HG03095 (cell line): ENCODE results near the gene PTPRK.

ENCODE experiments used
- ATAC-seq: cut with Tn5 transposase; IDR thresholded peaks from one replicate; pipeline ENCODE4 v1.9.1; 2021; ENCODE audit warnings: moderate library complexity; ENCODE audit not compliant: unreplicated experiment

PTPRK gene

DNA sequence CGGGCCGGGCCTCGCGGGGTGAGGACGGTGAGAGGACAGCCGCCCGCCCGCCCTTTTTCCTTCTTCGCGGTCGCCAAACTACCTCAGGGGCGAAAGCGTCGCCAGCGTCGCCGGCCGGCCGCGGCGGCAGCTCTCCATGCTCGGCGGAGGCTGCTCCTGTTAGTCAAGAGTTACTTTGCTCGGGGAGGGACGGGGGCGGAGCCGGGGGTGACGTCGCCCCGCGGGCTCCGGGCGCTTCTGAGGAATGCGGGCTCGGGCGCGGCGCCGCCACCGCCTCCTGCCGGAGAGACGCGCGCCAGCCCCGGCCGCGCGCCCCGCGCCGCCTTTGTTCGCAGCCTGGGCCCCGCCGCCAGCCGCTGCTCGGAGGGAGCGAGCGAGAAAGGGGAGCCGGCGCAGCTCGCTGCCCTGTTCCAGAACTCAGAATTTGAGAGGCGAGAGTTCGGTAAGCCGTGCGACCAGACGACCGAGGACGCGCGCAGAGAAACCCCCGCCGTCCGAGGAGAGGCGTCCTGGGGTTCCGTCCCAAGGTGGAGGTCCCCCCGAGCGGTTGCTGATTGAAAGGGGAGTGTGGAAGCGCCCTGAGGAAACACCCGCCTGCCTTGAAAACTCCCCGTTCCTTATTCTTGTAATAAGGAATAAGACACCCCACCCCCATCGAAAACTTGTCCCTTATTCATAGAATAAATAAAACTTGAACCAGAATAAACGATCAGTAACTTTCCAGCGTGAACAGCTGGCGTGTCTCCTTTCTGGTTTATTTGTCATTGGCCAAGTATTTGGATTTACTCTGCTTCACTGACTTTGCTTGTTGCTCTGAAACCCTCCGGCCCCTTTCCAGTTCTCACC is at the start of gene PTPRK:
TSS of gene PTPRK (minus strand) at position 164 of the 846 bp plus-strand sequence. CDS start 241 bp downstream, outside the sequence.
- ATAC-seq, result peak; percentile 90

GRCh38 chr6:128567029-128567428 is 46.6 kb upstream of the PTPRK start:
- no peak for ATAC-seq

- no peak for ATAC-seq
These were observed 40.6 kb upstream of the PTPRK start for GRCh38 chr6:128560966-128561365.

DNA sequence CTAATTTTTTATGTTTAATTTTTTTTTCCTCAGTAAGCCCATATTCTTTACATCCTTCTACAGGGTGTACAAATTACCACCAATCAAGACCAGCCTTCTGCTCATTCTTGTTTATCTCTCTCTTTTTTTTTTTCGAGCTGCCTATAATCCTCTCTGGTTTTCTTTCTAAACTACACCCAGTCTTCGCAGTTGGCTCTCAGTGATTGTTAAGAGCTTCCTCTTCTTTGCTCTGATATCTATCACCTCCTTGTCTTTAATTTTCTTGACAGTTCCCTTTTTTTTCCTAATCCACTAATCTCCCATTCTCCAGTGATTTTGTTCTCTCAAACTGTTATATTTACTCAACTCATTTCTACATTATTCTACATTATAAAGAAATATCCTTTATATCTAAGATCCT is 38.5 kb upstream of the PTPRK start:
- ATAC-seq, result no peak

DNA sequence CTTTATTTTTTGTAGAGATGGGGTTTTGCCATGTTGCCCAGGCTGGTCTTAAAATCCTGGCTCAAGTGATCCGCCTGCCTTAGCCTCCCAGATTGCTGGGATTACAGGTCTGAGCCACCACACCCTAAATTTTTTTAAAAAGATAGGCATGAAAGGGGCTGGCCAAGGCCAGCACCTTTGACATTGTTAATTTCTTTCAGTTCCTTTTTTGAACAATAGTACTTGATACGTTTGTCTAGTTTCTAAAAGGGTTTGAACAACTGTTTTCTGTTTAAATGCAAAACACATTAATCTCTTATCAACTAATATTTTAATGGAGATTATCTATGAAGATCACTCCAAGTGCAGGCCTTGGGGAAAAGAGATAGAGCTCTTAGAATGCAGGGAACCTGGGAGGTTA is 37.6 kb upstream of the PTPRK start:
- ATAC-seq, result no peak

- ATAC-seq, result no peak
These were observed 36.7 kb upstream of the PTPRK start for GRCh38 chr6:128557081-128557480.

DNA sequence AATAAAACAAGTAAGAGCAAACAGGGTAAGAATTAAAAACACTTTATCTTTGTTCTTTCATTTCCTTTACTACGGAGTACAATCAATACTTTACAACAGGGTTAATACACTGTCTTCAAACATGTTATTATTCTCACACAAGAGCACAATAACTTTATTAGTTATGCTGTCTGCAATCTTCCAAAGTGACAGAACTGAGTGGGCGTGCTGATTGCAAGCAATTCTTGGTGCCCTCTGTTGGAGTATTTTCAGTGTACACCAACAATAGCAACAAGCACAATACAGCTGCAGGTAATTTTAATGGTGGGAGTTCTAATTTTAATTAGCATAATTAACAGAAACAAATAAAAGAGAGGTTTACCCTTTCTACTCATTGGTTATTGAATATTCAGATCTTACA is 33.9 kb upstream of the PTPRK start:
- ATAC-seq, result no peak

GRCh38 chr6:128541261-128541660 is 20.9 kb upstream of the PTPRK start:
- no peak for ATAC-seq

- no peak for ATAC-seq
These were observed 18.4 kb upstream of the PTPRK start for GRCh38 chr6:128538763-128539162.

- ATAC-seq, result no peak
These were observed 12.4 kb upstream of the PTPRK start for GRCh38 chr6:128532827-128533226.

DNA sequence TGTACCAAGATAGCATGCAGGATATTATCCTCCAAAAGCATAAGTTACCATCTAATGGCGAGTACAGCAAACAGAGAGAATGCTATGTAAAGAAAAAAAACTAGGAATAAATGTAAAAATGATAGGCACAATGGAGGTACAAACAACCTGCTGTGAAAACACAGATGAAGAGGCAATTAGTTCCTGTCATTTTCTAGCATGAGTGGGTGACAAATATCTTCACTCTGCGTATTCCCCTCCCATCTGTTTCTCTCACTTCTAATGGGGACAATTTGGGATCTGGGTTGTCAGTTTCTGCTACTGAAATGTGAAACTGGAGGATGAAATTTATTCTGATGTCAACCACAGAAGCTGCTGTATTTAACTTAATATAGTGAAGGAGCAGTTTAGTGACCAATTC is 11.7 kb upstream of the PTPRK start:
- ATAC-seq, result no peak

GRCh38 chr6:128531696-128532095 is 11.3 kb upstream of the PTPRK start:
- ATAC-seq, result no peak

GRCh38 chr6:128528241-128528640 is 7.8 kb upstream of the PTPRK start:
- no peak for ATAC-seq

DNA sequence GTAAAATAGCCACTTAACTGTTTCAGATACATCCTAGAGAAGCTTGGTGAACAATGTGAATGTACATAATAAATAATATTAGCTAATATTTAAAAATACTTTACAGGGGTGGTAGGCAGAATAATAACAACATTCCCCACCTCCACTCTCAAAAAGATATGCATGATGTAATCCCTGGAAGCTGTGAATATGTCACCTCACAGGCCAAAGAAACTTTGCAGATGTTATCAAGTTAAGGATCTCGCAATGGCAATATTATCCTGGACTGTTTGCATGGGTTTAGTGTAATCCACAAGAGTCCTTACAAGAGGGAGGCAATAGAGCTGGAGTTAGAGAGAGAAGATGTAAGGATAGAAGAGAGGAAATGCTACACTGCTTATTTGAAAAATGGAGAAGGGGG is 7.0 kb upstream of the PTPRK start:
- no peak for ATAC-seq

- ATAC-seq, result no peak
These were observed 5.9 kb upstream of the PTPRK start for GRCh38 chr6:128526152-128526914.

- no peak for ATAC-seq
These were observed 5.0 kb upstream of the PTPRK start for GRCh38 chr6:128525406-128525805.

GRCh38 chr6:128521282-128521632 is 858 bp upstream of the PTPRK start:
- ATAC-seq, result no peak

DNA sequence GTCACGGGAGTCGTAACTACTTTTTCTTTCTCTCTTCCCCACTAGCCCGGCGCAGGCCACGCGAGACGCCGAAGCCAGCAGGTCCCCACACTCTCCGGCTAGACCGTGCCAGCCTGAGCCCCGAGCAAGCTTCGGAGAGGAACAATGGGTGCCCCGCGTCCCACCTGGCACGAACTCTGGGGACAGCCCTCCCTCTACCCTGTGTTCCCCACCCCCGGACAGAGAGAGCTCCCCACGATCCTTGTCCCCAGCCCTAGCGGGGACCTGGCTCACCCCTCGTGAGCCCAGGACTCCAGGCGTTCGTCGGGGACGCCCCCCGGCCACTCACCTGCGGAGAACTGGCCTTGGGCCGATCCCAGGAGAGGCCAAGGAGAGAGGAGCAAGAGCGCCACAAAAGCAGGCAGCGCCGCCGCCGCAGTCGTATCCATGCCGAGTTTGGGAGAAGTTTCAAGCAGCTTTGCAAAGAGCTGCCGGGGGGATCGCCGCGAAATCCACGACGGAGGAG is 416 bp downstream of the PTPRK start:
- peak; percentile 20 for ATAC-seq

DNA sequence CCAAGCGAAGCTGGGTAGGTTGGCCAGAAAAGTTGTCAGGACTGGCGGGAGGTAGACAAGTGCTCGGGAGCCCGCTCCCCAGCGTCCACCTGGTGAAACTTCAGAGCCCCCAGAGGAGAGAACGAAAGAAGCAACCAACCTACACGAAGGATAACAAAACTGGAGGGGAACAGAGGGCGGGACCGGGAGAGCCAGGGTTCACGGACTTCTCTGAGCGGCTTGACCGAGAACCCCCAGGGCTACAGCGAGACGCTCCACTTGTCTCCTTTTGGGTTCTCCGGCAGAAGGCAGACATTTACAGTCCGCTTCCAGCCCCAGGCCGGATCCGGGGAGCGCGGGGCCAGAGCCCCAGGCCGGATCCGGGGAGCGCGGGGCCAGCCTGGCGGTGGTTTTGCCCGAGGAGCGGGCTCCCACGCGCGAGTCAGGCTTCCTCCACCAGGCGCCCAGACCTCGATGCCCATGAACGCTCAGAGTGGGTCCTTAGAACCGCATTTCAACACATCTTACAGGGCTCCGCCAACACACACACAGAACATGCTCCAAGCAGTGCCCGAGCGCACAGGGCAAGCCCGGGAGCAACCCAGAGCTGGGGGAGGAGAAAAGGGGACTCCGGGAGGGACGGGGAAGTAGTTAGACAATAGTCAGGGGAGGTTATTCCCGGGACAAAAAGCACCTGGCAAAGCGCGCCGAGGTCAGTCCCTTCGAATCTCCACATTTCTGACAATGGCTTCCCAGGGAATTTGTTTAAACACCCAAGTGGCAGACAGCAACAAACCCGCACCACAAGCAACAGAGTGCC is 1.1 kb downstream of the PTPRK start:
- no peak for ATAC-seq

- no peak for ATAC-seq
These were observed 1.8 kb downstream of the PTPRK start for GRCh38 chr6:128518434-128519131.

DNA sequence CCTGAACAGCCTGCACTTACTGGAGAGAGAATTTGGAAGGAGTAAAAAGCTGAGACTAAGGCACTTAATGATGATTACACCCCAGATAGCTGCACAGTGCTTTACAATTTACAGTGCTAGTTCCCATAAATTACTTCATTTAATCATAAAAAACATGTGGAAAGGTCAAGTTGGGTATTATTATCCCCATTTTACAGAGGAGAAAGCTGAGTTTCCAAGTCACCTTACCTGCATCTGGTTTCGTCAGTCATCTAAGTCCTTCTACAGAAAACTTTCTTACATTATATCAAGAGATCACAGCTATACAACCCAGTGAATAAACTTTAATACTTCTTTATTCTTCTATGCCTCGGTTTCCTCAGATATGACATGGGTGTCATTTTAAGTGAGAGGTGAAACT is 3.3 kb downstream of the PTPRK start:
- ATAC-seq, result no peak
